Naive thymus-derived CD8-positive, alpha-beta T cell (primary cell): ENCODE results near the gene RNASET2. TPM values are rescaled to one million over a fixed set of nuclear protein-coding genes. Genes with fewer than 3 reads are reported as not detected.

Experiments
- ATAC-seq, 2 donors: fragments of 150-1000 bp; cut with Tn5 transposase in 1 of 2; sonication (Bioruptor Pico), chemical (Tn5 transposase) in 1 of 2; 1 replicate in 1 of 2; 2 replicates in 1 of 2; pipeline ENCODE4 v1.10.0; 2021; ENCODE audit warnings: mild to moderate bottlenecking in 2 of 2, moderate library complexity in 2 of 2
- POLR2A ChIA-PET: fragments of 350-600 bp; sonication (Branson Sonifier 250); formaldehyde crosslinking; loops from one replicate; lab custom pipeline; 2021; ENCODE audit warnings: antibody characterized with exemption; lab: Charles Lee
- DNase-seq, 10 donors: peaks; one replicate each; pipeline versions ENCODE4 v3.0.0 to v3.0.0-alpha.2; 2020 to 2022
- H3K27ac Mint-ChIP-seq, 10 donors: one replicate each; pipeline ENCODE4 v1.8.0; 2020 to 2022; ENCODE audit warnings: mild to moderate bottlenecking in 10 of 10, mixed read lengths in 10 of 10, moderate library complexity in 4 of 10, inconsistent platforms in 1 of 10
- H3K27me3 Mint-ChIP-seq, 5 donors: one replicate each; pipeline ENCODE4 v1.8.0; 2021 to 2022; ENCODE audit warnings: mixed read lengths in 5 of 5
- H3K36me3 Mint-ChIP-seq, 3 donors: one replicate each; pipeline ENCODE4 v1.8.0; 2020 to 2022; ENCODE audit warnings: mixed read lengths in 3 of 3, mild to moderate bottlenecking in 2 of 3, inconsistent platforms in 1 of 3
- H3K4me1 Mint-ChIP-seq, 4 donors: one replicate each; pipeline ENCODE4 v1.8.0; 2021 to 2022; ENCODE audit warnings: mixed read lengths in 4 of 4
- H3K4me3 Mint-ChIP-seq, 10 donors: one replicate each; pipeline ENCODE4 v1.8.0; 2020 to 2022; ENCODE audit warnings: mild to moderate bottlenecking in 10 of 10, mixed read lengths in 10 of 10, moderate library complexity in 6 of 10, inconsistent platforms in 1 of 10
- H3K9me3 Mint-ChIP-seq, 9 donors: one replicate each; pipeline ENCODE4 v1.8.0; 2020 to 2022; ENCODE audit warnings: mixed read lengths in 9 of 9, mild to moderate bottlenecking in 3 of 9, inconsistent platforms in 1 of 9, moderate library complexity in 1 of 9
- polyA plus RNA-seq, 3 donors: library from polyadenylated mRNA; unstranded; fragments of 300-500 nt; fragmentation: Illumina TruSeq; gene quantifications; one replicate each; pipeline ENCODE4 v1.2.3, GENCODE V29; 2021
- total RNA-seq, 8 experiments: library from RNA in 2 of 8; stranded (reverse) in 2 of 8; gene quantifications; one replicate each; pipeline ENCODE4 v1.2.3 and lab custom pipeline; 2021 to 2026

The RNASET2 gene
- total and polyA plus RNA-seq, 5 experiments from 2014 or later, result 72.7 to 283 (median 141) TPM

- Mint-ChIP-seq H3K27me3 (no peaks in the 10 kb centered on the region), H3K27ac (peak overlapping the region in 2 of 10 donors; percentile 16 to 80), H3K4me1 (peaks cover 0 to 11% (median 3%) of the 10 kb centered on the region in 4 donors), H3K9me3 (no peaks in the 10 kb centered on the region), H3K4me3 (no peak overlapping the region), H3K36me3 (peaks cover 0 to 4% (median 2%) of the 10 kb centered on the region in 3 donors)
- peak in 8 of 10 donors; percentile 10 to 75 (median 33) for DNase-seq
- ATAC-seq, result peak; percentile 76 to 78
- POLR2A ChIA-PET, result interaction anchor here (1.2 to 3.5 kb wide), 3 partner anchors 9 to 33 kb away, joined by 4 to 26 read pairs (median 9); partner anchors contain the start of genes CEP43 and RNASET2
Measured at GRCh38 chr6:166989427-166990032, 33.2 kb upstream of the RNASET2 start.

- no peak overlapping the region for H3K4me3 Mint-ChIP-seq
Measured at GRCh38 chr6:166988674-166989201, 32.4 kb upstream of the RNASET2 start.

GRCh38 chr6:166987930-166988329 is 31.6 kb upstream of the RNASET2 start:
- H3K36me3 Mint-ChIP-seq, result peaks cover 0 to 8% (median 2%) of the 10 kb centered on the region in 3 donors
- H3K4me1 Mint-ChIP-seq, result peaks cover 0 to 11% (median 3%) of the 10 kb centered on the region in 4 donors
- no peaks in the 10 kb centered on the region for H3K27me3 Mint-ChIP-seq
- POLR2A ChIA-PET, result interaction anchor here (3.5 kb wide), 1 partner anchor 31 kb away, joined by 26 read pairs; the partner anchor contains the start of gene RNASET2
- ATAC-seq, result no peak
- peak overlapping the region in 1 of 10 donors; percentile 62 for H3K27ac Mint-ChIP-seq
- DNase-seq, result no peak
- no peak overlapping the region for H3K4me3 Mint-ChIP-seq
- no peaks in the 10 kb centered on the region for H3K9me3 Mint-ChIP-seq

More at GRCh38 chr6:166988674-166989201, 32.4 kb upstream of the RNASET2 start:
- ATAC-seq, result no peak
- POLR2A ChIA-PET, result interaction anchor here (2.0 to 3.5 kb wide), 2 partner anchors 29 to 32 kb away, joined by 9 to 26 read pairs; partner anchors contain the start of gene RNASET2
- no peak for DNase-seq
- H3K9me3 Mint-ChIP-seq, result no peaks in the 10 kb centered on the region
- peaks cover 0 to 8% (median 2%) of the 10 kb centered on the region in 3 donors for H3K36me3 Mint-ChIP-seq
- H3K4me1 Mint-ChIP-seq, result peaks cover 0 to 11% (median 3%) of the 10 kb centered on the region in 4 donors
- peak overlapping the region in 2 of 10 donors; percentile 16 to 73 for H3K27ac Mint-ChIP-seq
- no peaks in the 10 kb centered on the region for H3K27me3 Mint-ChIP-seq

- DNase-seq (no peak), ATAC-seq (no peak)
- no peaks in the 10 kb centered on the region for H3K9me3 Mint-ChIP-seq
- no peaks in the 10 kb centered on the region for H3K27me3 Mint-ChIP-seq
- H3K27ac Mint-ChIP-seq, result no peak overlapping the region
- H3K4me1 Mint-ChIP-seq, result peaks cover 0 to 11% (median 3%) of the 10 kb centered on the region in 4 donors
- peaks cover 0 to 8% (median 2%) of the 10 kb centered on the region in 3 donors for H3K36me3 Mint-ChIP-seq
- POLR2A ChIA-PET, result interaction anchor here (3.5 kb wide), 1 partner anchor 31 kb away, joined by 26 read pairs; the partner anchor contains the start of gene RNASET2
- no peak overlapping the region for H3K4me3 Mint-ChIP-seq
Measured at GRCh38 chr6:166987448-166987847, 31.1 kb upstream of the RNASET2 start.

- POLR2A ChIA-PET, result no interaction called here
- Mint-ChIP-seq H3K27ac (peak overlapping the region in 1 of 10 donors; percentile 21), H3K4me3 (no peak overlapping the region), H3K36me3 (peaks cover 0 to 10% (median 0%) of the 10 kb centered on the region in 3 donors), H3K4me1 (no peaks in the 10 kb centered on the region), H3K9me3 (no peaks in the 10 kb centered on the region), H3K27me3 (no peaks in the 10 kb centered on the region)
- no peak for ATAC-seq
- DNase-seq, result no peak
Measured at GRCh38 chr6:166980738-166981137, 24.4 kb upstream of the RNASET2 start.

- peaks cover 0 to 6% (median 0%) of the 10 kb centered on the region in 3 donors for H3K36me3 Mint-ChIP-seq
- no peak overlapping the region for H3K27ac Mint-ChIP-seq
- ATAC-seq (no peak), DNase-seq (no peak)
- no peaks in the 10 kb centered on the region for H3K27me3 Mint-ChIP-seq
- POLR2A ChIA-PET, result interaction anchor here (0.5 kb wide), 1 partner anchor 9 kb away, joined by 3 read pairs; no protein-coding TSS in a partner anchor
- H3K4me3 Mint-ChIP-seq, result no peak overlapping the region
- peaks cover 0 to 3% (median 0%) of the 10 kb centered on the region in 4 donors for H3K4me1 Mint-ChIP-seq
- H3K9me3 Mint-ChIP-seq, result no peaks in the 10 kb centered on the region
Measured at GRCh38 chr6:166977621-166978525, 21.5 kb upstream of the RNASET2 start.

- no peaks in the 10 kb centered on the region for H3K27me3 Mint-ChIP-seq
- peak overlapping the region in 1 of 10 donors; percentile 52 for H3K27ac Mint-ChIP-seq
- no peak overlapping the region for H3K4me3 Mint-ChIP-seq
- POLR2A ChIA-PET, result no interaction called here
- ATAC-seq (no peak), DNase-seq (no peak)
- peaks cover 0 to 6% (median 0%) of the 10 kb centered on the region in 3 donors for H3K36me3 Mint-ChIP-seq
- H3K4me1 Mint-ChIP-seq, result peaks cover 0 to 3% (median 0%) of the 10 kb centered on the region in 4 donors
- no peaks in the 10 kb centered on the region for H3K9me3 Mint-ChIP-seq
Measured at GRCh38 chr6:166976636-166977035, 20.3 kb upstream of the RNASET2 start.

- Mint-ChIP-seq H3K4me3 (no peak overlapping the region), H3K9me3 (peaks cover 0 to 9% (median 2%) of the 10 kb centered on the region in 9 donors), H3K4me1 (peaks cover 7 to 24% (median 15%) of the 10 kb centered on the region in 4 donors), H3K27ac (peak overlapping the region in 3 of 10 donors; percentile 25 to 43 (median 35)), H3K36me3 (peaks cover 0 to 2% (median 0%) of the 10 kb centered on the region in 3 donors), H3K27me3 (no peaks in the 10 kb centered on the region)
- POLR2A ChIA-PET, result interaction anchor here (1.3 kb wide), 1 partner anchor 13 kb away, joined by 3 read pairs; no protein-coding TSS in a partner anchor
- no peak for ATAC-seq
- no peak for DNase-seq
Measured at GRCh38 chr6:166972101-166972500, 15.8 kb upstream of the RNASET2 start.

GRCh38 chr6:166971271-166971670 is 14.9 kb upstream of the RNASET2 start:
- H3K4me1 Mint-ChIP-seq, result peaks cover 7 to 24% (median 15%) of the 10 kb centered on the region in 4 donors
- H3K36me3 Mint-ChIP-seq, result peaks cover 0 to 2% (median 0%) of the 10 kb centered on the region in 3 donors
- peaks cover 0 to 15% (median 7%) of the 10 kb centered on the region in 9 donors for H3K9me3 Mint-ChIP-seq
- peak overlapping the region in 6 of 10 donors; percentile 35 to 89 (median 56) for H3K27ac Mint-ChIP-seq
- H3K4me3 Mint-ChIP-seq, result peak overlapping the region in 1 of 10 donors; percentile 15
- H3K27me3 Mint-ChIP-seq, result no peaks in the 10 kb centered on the region
- DNase-seq, result no peak
- POLR2A ChIA-PET, result interaction anchor here (3.2 kb wide), 1 partner anchor 15 kb away, joined by 23 read pairs; the partner anchor contains the start of gene RNASET2
- ATAC-seq, result no peak

- ATAC-seq (no peak), DNase-seq (no peak)
- Mint-ChIP-seq H3K9me3 (peaks cover 0 to 20% (median 9%) of the 10 kb centered on the region in 9 donors), H3K4me3 (no peak overlapping the region), H3K27me3 (no peaks in the 10 kb centered on the region), H3K36me3 (peaks cover 0 to 2% (median 0%) of the 10 kb centered on the region in 3 donors), H3K27ac (peak overlapping the region in 5 of 10 donors; percentile 43 to 96 (median 89)), H3K4me1 (peaks cover 7 to 24% (median 15%) of the 10 kb centered on the region in 4 donors)
- POLR2A ChIA-PET, result interaction anchor here (1.9 to 3.2 kb wide), 2 partner anchors 11 to 14 kb away, joined by 11 to 23 read pairs; partner anchors contain the start of gene RNASET2
Measured at GRCh38 chr6:166970776-166971175, 14.4 kb upstream of the RNASET2 start.

GRCh38 chr6:166970091-166970490 is 13.7 kb upstream of the RNASET2 start:
- POLR2A ChIA-PET, result interaction anchor here (0.5 to 3.2 kb wide), 3 partner anchors 11 to 26 kb away, joined by 3 to 23 read pairs (median 11); partner anchors contain the start of gene RNASET2
- Mint-ChIP-seq H3K4me3 (peak overlapping the region in 8 of 10 donors; percentile 23 to 82 (median 69)), H3K4me1 (peaks cover 7 to 24% (median 15%) of the 10 kb centered on the region in 4 donors), H3K27ac (peak overlapping the region in 9 of 10 donors; percentile 25 to 96 (median 86)), H3K27me3 (no peaks in the 10 kb centered on the region), H3K9me3 (peaks cover 0 to 20% (median 9%) of the 10 kb centered on the region in 9 donors), H3K36me3 (peaks cover 0 to 2% (median 0%) of the 10 kb centered on the region in 3 donors)
- DNase-seq (peak in 1 of 10 donors; percentile 3), ATAC-seq (no peak)
